ENCODE measurements around the gene CETN3. TPM values are rescaled to one million over a fixed set of nuclear protein-coding genes. Genes with fewer than 3 reads are reported as not detected.

The CETN3 gene
- total and polyA plus RNA-seq, 2 experiments from 2014 or later, result 22.1 to 107 TPM

- peak overlapping the region; percentile 83; the same call in 1 of the 2 replicates for H2AFZ ChIP-seq
- peaks cover 6% of the 10 kb centered on the region; the same call in 1 of the 2 replicates for H3K9me2 ChIP-seq (ENCODE audit: insufficient read depth)
- Mint-ChIP-seq H3K36me3 (ENCODE audit: low read depth) (no peaks in the 10 kb centered on the region), H3K27ac (no peak overlapping the region), H3K4me1 (peaks cover 3% of the 10 kb centered on the region; the same call in 2 of the 3 replicates), H3K9me3 (peaks cover 4% of the 10 kb centered on the region; the same call in 1 of the 3 replicates), H3K27me3 (ENCODE audit: insufficient read depth, low read depth, poor library complexity) (no peaks in the 10 kb centered on the region), H3K4me3 (no peak overlapping the region)
- H3K36me3 ChIP-seq (ENCODE audit: insufficient read depth), result no peaks in the 10 kb centered on the region
- no peak overlapping the region for H3K4me2 ChIP-seq
- no peak overlapping the region for H3K27ac ChIP-seq (ENCODE audit: low read depth)
- no peak overlapping the region for H3K4me3 ChIP-seq
- no peak for TF ChIP-seq POLR2AphosphoS5 (IDR thresholded peaks at IDR 0.05; ENCODE audit: low read depth)
- TF ChIP-seq JUNB (IDR thresholded peaks at IDR 0.05; ENCODE audit: unreplicated experiment), result no peak
- TF ChIP-seq ETS1 (IDR thresholded peaks at IDR 0.05), result no peak
- no peak for TF ChIP-seq EZH2phosphoT487 (IDR thresholded peaks at IDR 0.05; ENCODE audit: unreplicated experiment)
- TF ChIP-seq STAT1 (IDR thresholded peaks at IDR 0.05; ENCODE audit: unreplicated experiment), result no peak
- no peak for TF ChIP-seq CREB1 (CRISPR knock-in tag; IDR thresholded peaks at IDR 0.05; ENCODE audit: low read depth)
- no peak for TF ChIP-seq NANOG (IDR thresholded peaks at IDR 0.05; ENCODE audit: borderline replicate concordance)
- TF ChIP-seq EZH2 (IDR thresholded peaks at IDR 0.05; ENCODE audit: low read depth, unreplicated experiment), result no peak
- TF ChIP-seq ZNF114 (CRISPR knock-in tag; IDR thresholded peaks at IDR 0.05), result no peak
- no peak for TF ChIP-seq ZNF331 (CRISPR knock-in tag; IDR thresholded peaks at IDR 0.05; ENCODE audit: low read depth)
- TF ChIP-seq REST (IDR thresholded peaks at IDR 0.05; ENCODE audit: unreplicated experiment), result no peak
- TF ChIP-seq ZNF462 (CRISPR knock-in tag; IDR thresholded peaks at IDR 0.05), result no peak
- TF ChIP-seq CTCF (conservative IDR thresholded peaks at IDR 0.05; ENCODE audit: low read depth in 2 of 2), result no peak
- H3K4me1 ChIP-seq (ENCODE audit: insufficient read depth), result no peaks in the 10 kb centered on the region
- H3K79me2 ChIP-seq (replicated peaks; ENCODE audit: insufficient read depth), result no peaks in the 10 kb centered on the region
- H3K27me3 ChIP-seq (ENCODE audit: insufficient read depth), result no peaks in the 10 kb centered on the region
- no peak for DNase-seq (ENCODE audit: low spot score)
- no peaks in the 10 kb centered on the region for H4K20me1 ChIP-seq (replicated peaks; ENCODE audit: insufficient read depth)
- no peak for ATAC-seq
- H3F3A ChIP-seq (replicated peaks; ENCODE audit: low read depth), result no peaks in the 10 kb centered on the region
These were observed 29.9 kb downstream of the CETN3 start for GRCh38 chr5:90379652-90380051.

Data from GM23338 (cell line).